GM18519 (cell line): ENCODE results near the gene SORCS2.

Experiments used
- ATAC-seq: cut with Tn5 transposase; IDR thresholded peaks from one replicate; pipeline ENCODE4 v1.9.1; 2021; ENCODE audit warnings: mild to moderate bottlenecking, moderate library complexity; ENCODE audit not compliant: unreplicated experiment, low FRiP score

SORCS2 gene

DNA sequence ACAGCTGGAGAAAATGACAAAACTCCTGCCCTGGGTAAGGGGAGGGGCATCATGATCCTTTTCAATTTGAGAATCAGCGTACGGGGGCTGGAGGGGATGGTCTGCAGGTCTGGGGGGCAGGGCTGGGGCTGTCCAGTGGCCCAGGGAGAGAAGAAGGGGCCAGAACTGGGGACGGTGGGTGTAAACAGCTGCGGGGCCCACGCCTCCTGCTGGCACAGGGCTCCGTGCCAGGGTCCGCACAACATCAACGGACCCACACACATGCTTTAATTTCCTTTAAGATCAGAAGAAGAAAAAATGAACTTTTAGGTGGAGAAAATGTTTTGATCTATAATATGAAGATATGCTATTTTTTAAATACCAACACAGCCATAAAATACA lies 190.3 kb downstream of the SORCS2 start:
- ATAC-seq: no peak

DNA sequence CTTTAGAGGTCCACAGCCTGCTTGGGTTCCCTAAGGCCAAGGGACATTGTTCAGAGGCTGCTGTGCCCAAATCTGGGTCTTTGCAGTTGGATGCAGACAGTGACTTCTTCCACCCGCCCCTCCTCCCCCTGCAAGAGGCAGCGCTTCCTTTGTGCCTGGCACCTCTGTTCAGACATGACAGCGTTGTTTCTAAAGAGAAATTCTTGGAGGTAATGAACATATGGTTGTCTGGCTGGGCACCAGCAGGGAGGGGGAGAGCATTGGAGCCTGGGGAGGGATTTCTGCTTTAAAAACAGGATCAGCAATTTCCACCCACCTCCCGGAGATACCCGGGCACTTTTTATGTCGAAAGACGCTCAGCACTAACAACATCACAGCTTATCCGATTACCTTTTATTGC lies 190.9 kb downstream of the SORCS2 start:
- no peak for ATAC-seq

DNA sequence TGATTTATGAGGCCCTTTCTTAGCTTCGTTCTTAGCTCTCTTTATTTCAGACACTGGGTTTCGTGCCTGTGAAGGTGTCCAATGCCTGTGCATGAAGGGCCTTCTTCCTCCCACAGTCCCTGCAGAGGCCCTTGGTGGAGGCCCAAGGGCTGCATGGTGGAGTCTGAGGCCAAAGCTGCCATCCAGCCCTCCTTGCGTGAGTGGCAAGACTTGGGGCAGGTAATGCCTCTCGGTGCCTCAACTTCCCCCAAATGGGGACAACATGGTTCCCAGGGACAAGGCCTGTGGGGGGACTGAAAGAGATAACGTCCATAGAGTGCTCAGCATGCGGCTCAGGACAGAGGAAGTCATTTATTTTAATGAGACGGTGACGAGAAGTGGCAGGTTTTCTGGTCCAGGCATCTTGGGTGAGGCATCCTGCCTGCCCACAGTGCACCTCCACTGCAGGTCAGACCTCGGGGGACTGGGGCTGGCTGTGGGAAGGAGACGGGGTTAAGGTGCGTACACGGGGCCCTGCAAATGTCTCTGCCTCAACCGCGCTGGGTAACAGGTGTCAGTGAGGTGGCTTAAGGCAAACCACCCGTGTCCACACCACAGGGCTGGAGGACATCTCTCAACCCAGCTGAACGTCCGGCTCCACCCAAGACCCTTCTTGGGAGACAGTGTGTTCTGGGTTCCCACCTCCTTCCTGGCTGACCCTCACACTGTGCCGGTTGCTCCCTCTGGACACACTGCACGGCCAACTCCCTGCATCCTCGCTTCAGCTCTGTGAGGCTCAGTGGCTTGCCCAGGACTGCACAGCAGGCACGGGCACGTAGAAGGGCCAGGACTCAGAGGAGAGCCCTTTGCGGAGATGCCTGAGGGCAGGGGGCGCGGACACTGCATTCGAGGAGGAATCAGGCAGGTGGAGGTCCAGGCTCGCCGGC lies 191.9 kb downstream of the SORCS2 start:
- ATAC-seq: no peak

DNA sequence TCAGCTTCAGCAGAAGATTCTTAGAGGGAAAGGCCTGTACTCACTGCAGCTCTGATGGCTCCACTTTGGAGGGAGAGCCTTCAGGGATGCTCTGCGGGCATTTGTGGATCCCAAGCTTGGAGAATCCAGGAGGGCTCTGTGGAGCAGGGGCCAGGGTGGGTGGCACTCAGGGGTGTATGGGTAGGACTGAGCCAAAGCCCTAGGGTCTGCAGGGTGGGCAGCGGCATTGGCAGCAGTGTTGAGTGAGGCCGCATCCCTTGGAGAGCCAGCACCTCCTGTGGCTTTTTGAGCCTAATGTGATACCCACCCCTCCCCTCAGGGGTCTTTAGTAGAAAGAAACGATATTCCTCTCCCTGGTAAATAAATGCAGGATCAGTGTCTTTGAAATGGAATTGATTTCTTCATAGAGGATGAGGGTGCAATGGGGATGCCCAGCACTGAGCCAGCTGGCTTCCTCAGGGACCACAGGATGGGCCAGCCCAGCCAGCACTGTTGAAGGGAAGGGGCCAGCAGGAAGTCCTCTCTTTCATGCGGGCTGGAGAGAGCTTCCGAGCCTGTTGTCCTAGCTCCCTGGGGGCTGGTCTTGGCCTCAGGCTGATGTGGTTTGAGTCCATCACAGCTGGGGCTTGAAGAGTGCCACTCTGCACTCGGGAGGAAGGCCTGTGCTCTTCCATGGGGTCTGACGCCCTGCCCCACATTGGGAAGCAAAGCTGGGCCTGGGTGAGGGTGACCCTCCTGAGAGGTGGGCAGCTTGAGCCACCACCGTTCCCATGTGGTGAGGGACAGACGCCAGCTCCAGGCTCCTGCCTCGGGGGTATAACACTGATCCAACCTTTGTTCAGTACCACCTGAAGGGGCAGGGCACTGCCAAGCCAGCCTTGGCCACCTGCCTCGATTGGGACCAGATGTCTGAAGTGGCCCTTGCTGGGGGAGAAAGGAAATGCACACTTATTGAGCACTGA lies 192.9 kb downstream of the SORCS2 start:
- no peak for ATAC-seq

DNA sequence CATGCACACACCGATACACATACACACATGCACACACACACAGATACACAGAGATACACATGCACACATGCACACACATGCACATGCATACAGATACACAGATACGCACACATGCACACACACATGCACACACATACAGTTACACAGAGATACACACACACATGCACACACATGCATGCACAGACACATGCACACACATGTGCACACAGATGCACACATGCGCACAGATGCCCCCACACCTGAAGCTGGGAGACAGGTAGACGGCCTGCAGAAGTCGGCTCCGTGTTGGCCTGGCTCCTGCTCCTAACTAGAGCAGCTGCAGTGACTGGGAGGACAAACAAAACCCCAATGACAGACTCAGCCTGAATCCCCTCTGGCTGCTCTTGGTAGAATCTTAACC lies 195.6 kb downstream of the SORCS2 start:
- ATAC-seq: no peak

DNA sequence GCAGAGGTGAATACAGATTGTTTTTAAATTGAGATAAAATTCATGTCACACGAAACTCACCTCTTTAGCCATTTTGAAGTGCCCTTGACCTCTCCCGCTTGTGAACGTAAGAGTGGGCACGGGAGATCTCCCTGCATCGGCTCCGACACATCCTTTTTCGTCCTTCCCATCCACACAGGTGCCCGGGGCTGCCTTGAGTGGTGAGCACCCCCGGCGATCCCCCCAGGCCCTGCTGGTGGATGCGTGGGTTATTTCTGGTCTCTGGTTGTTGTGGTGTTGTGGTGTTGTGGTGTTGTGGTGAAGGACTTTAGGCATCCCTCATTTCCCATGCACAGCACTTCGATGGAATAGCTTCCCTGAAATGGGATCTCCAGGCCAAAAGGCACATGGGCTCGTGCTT lies 196.3 kb downstream of the SORCS2 start:
- no peak for ATAC-seq

DNA sequence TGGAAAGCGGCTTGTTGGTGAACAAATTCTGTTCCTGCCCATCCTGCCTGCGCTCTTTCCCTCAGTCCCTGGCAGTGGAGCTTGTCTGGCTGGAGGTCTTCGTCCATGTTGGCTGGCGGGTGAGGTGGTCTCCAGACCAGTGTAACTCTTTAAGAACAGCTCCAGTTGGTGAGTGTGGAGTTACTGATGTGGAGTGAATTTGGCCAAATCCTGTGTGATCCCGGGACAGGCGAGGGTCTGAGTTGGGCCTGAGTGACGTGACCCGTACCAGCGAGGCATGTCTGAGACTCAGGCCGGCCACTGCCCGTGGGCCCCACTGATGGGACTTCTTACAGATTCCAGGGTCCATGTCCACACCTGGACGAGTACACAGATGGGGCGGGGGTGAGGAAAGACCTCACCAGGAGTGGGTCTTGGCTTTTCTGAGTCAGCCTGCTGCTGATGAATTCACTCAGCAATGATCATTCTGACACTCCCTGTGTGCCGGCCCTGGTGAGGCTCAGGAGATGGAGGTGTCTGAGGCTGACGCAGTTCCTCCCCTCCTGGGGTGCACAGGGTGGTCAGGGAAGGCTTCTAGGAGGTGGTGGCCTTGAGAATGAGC lies 196.9 kb downstream of the SORCS2 start:
- ATAC-seq: no peak

DNA sequence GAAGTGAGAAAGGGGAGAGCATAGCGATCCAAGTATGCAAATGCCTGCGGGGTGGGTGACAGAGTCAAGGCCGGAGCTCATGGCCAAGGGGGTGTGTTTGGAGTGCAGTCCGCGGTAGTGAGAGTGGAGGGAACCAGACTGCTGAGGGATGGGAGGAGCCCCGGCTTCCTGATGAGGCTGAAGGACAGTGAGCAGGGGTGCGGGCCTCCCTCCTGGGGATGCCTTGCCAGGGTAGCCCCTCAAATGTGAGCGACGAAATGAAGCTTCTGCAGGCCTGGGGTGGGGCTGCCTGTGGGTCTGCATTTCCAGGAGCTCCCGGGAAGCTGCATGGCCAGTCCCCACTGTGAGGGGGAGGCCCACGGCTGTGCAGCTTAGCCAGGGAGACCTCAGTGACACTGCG lies 197.4 kb downstream of the SORCS2 start:
- no peak for ATAC-seq

DNA sequence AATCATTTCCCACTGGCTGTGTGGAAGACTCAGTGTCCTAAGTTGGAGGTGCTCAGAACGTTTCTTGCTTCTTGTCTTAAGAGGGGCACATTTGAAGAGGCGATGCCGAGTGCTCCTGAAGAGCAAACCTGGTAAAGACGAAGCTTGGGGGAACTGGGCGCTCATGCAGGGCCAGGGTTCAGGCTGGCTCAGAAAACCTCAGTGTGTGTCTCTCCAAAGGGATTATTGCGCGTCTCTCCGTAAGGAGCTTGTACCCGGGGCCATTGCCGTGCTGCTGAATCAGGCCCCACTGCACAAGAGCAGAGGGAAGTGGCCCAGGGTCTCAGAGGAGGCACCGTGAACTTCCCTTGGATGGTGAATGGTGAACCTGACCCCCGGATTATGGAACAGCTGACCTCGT lies 198.0 kb downstream of the SORCS2 start:
- ATAC-seq: no peak

DNA sequence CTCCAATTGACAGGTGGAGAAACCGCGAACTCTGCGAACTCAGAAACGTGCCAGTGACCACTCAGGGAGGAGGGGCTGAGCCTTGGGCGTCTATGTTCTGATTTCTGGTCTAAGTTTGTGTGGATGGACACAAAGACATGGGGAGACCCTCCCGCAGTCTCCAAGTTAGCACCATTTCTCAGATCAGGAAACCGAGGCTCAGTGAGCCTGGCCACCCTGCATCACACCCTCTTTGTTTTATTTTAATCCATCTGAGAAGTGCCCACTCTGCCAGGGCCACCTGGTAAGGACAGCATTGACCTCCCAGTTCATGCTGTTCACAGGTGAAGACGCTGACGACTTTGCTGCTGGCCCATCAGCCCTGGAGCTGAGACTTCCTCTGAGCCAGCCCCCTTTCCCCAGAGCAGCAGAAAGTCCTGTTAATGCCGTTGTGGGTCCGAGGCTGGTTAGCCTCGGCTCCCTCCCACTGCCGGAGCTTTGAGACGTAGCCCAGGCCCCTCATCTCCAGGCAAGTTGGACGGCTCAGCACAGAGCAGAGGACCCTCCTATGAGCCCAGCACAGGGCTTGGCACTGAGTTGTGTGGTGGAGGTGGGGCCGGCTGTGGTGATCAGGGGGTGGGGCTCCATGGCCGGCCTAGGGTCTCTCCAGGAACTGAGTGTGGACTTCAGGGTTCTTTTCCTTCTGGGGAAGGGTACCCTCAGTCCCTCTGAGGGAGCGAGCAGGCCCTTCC lies 198.7 kb downstream of the SORCS2 start:
- no peak for ATAC-seq

DNA sequence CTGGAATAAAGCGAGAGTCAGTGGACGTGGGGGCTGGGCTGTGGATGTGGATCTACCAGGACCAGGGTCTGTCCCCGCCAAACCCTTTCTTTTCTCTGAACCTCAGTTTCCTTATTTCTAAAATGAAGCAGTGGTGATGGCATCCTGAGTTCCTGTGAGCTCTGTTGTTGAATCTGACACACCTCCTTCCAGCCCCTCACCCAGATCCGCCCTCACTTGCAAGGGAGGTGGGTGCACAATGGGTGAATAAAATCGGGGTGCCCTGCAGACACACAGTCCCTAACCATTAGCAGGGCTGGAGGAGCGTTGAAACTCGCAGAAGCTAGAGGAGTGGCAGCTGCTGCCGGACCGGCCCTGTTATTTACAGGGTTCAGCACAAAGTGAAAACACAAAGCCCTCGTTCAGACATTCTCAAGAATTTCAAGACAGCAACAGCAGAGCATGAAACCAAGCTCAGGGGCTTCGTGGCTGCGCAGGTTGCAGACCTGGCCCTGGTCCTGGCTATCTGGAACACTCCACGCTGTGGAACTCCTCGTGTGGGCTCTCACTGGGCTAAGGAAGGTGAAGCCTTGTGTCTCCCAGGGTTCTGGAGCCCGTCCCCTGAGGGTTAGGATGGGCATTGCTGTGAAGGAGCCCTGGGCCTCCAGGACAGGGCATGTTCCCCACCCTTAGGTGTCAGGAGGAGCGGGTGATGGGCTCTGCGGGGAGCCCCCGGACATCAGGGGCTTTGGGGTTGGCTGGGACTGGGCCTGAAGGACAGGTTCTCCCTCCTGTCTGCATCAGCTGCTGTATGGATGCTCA lies 199.5 kb downstream of the SORCS2 start:
- no peak for ATAC-seq

DNA sequence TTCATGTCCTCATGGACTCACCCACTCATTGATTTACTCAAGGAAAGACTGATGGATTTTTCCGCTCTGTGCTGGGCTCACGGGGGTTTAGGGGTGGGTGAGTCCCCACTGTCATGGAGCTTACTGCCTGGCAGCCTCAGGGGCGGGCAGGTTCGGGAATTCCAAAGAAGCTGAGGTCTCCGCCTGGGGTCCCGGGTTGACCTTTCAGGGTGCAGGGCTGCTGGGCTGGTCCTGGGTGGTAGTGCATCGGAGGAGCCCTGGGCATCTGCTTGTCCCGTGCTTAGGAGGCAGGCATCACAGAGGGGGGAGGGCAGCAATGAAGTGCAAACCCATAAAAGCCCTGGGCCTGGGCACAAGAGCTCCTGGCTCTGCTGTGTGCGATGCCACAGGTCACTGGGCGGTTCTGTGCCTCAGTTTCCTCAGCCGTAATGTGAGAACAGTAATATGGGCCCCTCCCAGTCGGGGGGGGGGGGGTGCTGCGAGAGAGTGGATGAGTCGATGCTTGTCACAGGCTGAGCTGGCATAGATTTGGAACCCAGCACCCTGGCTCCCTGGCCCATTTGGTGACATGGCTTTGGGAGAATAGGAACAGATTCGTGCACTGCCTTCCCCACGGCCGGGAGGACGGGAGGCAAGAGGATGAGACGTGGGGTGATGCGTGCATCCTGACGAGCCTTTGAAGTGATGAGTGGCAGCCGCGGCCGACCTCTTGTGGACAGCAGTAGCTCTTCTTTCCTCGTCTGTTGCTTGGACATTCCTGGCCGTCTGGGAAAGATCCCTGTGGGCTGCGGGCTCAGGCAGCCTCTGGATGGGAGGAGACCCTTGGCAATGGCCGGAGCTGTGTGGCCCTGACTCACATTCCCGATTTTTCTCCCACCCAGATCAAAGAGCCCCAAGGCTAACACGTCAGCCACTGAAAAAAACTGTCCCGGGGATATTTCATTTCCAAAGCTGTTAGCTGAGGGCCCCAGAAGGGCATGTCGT lies 200.4 kb downstream of the SORCS2 start:
- no peak for ATAC-seq

DNA sequence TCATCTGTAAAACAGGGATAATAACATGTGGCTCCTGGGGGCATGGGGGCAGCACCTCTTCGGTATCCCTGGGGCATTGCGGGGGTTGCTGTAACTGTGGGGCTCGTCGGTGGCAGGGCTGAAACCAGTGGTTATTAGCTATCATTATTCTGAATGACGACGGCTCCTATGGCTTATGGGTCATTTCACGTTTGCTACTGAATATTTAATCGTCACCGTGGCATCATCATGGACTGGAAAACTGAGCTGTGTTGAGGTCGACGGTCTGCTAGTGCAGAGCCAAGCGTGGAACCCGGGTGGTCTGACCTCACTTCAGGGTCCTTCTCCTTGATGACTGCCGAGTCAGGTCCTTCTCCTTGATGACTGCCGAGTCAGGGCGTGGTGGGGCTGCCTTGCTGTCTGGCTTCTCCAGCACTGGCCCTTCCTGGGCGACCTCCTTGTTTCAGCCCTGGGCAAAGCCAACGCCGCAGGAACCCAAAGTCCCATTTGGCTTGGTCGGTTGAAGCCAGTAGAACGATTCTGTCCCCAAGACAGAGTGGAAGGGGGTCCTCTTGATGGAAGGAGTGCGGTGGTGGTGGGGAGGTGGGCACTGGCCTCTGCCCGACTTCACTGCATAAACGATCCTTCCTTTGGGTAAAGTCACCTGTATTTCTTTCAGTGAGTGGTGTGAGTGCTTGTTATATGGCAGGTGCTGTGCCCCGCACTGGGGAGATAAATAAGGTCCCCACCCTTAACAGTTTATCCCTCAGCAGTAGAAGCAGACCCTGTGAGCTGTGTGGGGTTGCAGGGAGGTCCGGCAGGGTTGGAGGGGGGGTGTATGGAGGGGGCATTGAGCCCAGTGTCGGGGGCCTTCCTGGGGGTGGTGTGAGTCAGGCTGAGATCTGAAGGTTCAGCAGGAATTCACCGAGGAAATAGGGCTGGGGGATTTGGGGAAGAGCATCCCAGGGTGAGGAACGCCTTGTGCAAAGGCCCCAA lies 201.6 kb downstream of the SORCS2 start:
- ATAC-seq: no peak

DNA sequence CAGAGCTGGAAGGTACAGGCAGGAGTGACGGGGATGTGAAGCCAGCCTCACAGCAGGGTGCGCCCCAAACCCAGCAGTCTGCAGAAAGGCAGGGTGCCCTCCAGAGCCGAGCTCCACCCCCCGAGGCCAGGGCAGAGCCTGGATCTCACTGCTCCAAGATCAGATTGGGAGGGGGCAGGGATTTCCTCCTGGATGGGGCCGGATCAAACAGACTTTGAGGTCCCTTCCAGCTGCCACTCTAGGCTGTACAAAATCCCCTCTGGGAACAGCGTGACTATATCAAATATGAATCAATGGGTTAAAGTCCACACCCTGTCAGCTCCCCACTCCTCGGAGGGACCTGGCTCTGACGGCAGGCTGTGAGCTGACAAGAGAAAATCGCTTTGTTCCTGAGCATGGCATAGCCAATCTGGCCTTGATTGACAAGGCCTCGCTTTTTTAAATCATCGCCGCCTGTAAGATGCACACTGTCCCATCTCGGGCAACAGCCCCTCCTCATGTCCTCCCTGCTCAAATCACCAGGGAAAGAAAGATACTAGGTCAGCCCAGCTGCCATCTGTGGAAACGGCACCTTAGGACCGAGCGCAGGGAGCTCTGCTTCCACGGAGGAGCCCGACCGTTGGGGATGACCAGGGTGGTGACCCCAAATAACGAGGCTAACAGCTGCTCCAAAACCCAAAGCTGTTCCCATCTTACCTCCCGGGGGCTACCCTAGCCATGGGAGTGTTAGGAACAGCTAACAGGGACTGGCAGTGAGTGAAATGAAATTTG lies 202.5 kb downstream of the SORCS2 start:
- no peak for ATAC-seq

DNA sequence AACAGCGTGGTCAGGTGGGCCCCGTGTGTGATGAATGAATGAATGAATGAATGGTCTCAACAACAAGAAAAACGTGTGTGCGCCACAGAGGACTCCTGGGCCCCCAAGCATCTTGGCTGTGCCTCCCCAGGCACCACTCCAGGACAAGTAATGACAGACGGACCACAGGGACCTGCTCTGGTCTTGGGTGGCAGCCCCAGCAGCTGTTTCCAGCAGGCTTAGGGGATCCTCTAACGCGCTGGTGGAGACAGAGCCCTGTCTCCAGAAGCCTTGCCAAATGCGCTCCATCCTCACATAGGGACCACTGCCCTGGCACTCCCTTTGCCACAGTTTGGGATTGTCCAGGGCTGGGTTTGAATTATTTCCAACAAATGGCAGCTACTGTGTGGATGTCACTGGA lies 203.3 kb downstream of the SORCS2 start:
- ATAC-seq: no peak

DNA sequence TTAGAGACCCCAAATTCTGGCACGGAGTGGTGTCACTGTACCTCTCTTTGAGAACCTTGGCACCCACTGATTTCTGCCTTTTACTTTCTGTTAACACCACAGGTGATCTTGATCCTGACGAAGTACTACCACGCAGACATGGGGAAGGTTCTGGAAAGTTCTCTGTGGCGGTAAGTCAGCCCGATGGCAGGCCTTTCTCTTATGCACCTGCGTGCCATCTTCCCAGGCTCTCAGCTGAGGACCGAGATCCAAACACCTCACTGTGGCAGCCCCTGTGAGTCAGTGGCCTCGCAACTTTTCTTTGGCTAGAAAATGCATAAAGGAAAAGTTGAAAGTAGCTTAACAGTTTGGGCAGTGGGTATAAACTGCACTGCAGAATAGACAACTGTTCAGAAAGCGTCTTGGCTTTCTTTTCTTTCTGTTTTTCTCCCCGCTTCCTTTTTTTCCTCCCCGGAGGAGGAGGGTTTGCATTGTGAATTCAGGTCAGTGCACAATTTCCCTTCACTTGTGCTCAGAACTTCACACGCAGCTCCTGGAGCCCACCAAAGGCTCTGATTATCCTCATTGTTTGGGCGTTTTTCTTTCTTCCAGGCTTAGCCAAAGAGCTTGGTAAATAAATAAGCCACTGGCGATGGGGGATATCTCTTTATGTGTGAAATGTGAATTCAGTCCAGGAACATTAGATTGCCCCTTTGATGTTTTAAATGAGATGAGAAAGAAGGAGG lies 204.0 kb downstream of the SORCS2 start:
- no peak for ATAC-seq
